OCI-LY7 (cell line): ENCODE results near the gene RPL6. TPM values are rescaled to one million over a fixed set of nuclear protein-coding genes. Genes with fewer than 3 reads are reported as not detected.

Experiments used
- total RNA-seq, 2 experiments: library from RNA; depleted of rRNA in 1 of 2; stranded (reverse); fragments of >200 nt in 1 of 2; shearing (Covaris generic) in 1 of 2; gene quantifications; 2 replicates each; pipeline ENCODE4 v1.2.3, GENCODE V29; 2014 to 2022

The RPL6 gene
- total RNA-seq, 2 experiments from 2014 or later: 1,436 to 1,876 TPM

Other genes starting within 250 kb of the RPL6 start
- gene HECTD4, start 27.2 kb downstream of the RPL6 start, total RNA-seq (2014; rRNA removed; shearing (Covaris generic)): 18.1 and 34.5 TPM in 2 replicates
- gene HECTD4, start 27.2 kb downstream of the RPL6 start, total RNA-seq (2022): 62.4 and 67.7 TPM in 2 replicates
- 56.2 and 61.0 TPM in 2 replicates for gene PTPN11, start 9.3 kb upstream of the RPL6 start, total RNA-seq (2014; rRNA removed; shearing (Covaris generic))
- 113 and 123 TPM in 2 replicates for gene PTPN11, start 9.3 kb upstream of the RPL6 start, total RNA-seq (2022)